ENCODE measurements around the gene STAB2.

DNA sequence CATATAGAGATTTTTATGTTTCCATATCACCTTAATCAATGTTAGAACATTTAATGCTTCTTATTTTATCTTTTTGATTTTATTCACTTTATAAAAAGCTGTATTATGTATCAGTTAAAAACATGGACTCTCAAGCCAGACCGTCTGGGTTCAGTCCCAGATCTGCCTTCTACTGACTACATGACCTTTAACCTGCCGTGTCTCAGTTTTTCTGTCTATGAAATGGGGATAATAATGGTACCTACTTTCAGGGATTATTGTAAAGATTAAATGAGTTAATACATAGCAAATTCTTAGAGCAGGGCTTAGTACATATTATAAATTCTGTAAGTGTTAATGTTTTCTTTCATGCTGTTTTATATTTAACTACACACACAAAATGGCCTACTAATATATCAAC is 50.4 kb downstream of the STAB2 start:
- TF ChIP-seq YY1 (IDR thresholded peaks at IDR 0.05; ENCODE audit: low read depth) (no peak), CEBPB (IDR thresholded peaks at IDR 0.05) (no peak)

Measured in Ishikawa (cell line).